GM23338 (cell line): ENCODE measurements around the gene CACNA2D2. TPM values are rescaled to one million over a fixed set of nuclear protein-coding genes. Genes with fewer than 3 reads are reported as not detected.

Experiments
- CREB1 ChIP-seq: fragments of 250-450 bp; sonication (Bioruptor Pico); IDR thresholded peaks from 2 replicates; pipeline ENCODE4 v1.5.0; 2020; ENCODE audit warnings: low read depth, mild to moderate bottlenecking, moderate library complexity
- EZH2phosphoT487 ChIP-seq: fragments of 200-600 bp; sonication (generic); IDR thresholded peaks from one replicate; pipeline ENCODE4 v1.8.1; 2018; ENCODE audit warnings: antibody characterized with exemption; ENCODE audit not compliant: unreplicated experiment
- NANOG ChIP-seq: IDR thresholded peaks from 2 replicates; pipeline ENCODE4 v1.6.1; 2016; ENCODE audit warnings: antibody characterized with exemption, borderline replicate concordance
- POLR2AphosphoS5 ChIP-seq: IDR thresholded peaks from 2 replicates; pipeline ENCODE4 v1.6.1; 2016; ENCODE audit warnings: antibody characterized with exemption, low read depth
- STAT1 ChIP-seq: IDR thresholded peaks from one replicate; pipeline ENCODE4 v1.6.1; 2016; ENCODE audit warnings: antibody characterized with exemption; ENCODE audit not compliant: unreplicated experiment
- ZNF114 ChIP-seq: fragments of 250-450 bp; sonication (Bioruptor Pico); IDR thresholded peaks from 2 replicates; pipeline ENCODE4 v1.5.0; 2020; ENCODE audit warnings: mild to moderate bottlenecking, moderate library complexity
- ZNF331 ChIP-seq: fragments of 250-450 bp; sonication (Bioruptor Pico); IDR thresholded peaks from 2 replicates; pipeline ENCODE4 v1.5.0; 2020; ENCODE audit warnings: low read depth, mild to moderate bottlenecking, moderate library complexity
- polyA plus RNA-seq: library from polyadenylated mRNA; unstranded; fragments of >200 nt; fragmentation: Nextera tagmentation; extraction: Ambion mirVana; gene quantifications from 2 replicates; pipeline ENCODE4 v1.2.1, GENCODE V29; 2016
- total RNA-seq: library from RNA; depleted of rRNA; stranded (reverse); fragments of >200 nt; shearing (Covaris generic); gene quantifications from 2 replicates; pipeline ENCODE4 v1.2.3, GENCODE V29; 2014
- TF ChIP-seq, protein P1 (sequence below): fragments of 250-450 bp; sonication (Bioruptor Pico); IDR thresholded peaks from 2 replicates; pipeline ENCODE4 v1.5.0; 2020; ENCODE audit warnings: mild to moderate bottlenecking, moderate library complexity
- TF ChIP-seq, protein P2 (sequence below), 2 experiments: fragments of 200-600 bp in 1 of 2; sonication (generic) in 1 of 2; conservative IDR thresholded peaks; 2 replicates each; pipeline versions ENCODE4 v1.5.1 to v1.6.1; 2016 to 2017; ENCODE audit warnings: antibody characterized with exemption in 2 of 2, low read depth in 2 of 2, mild to moderate bottlenecking in 2 of 2, moderate library complexity in 1 of 2

Gene CACNA2D2
- total and polyA plus RNA-seq, 2 experiments from 2014 or later: 4.7 to 11.4 TPM

DNA sequence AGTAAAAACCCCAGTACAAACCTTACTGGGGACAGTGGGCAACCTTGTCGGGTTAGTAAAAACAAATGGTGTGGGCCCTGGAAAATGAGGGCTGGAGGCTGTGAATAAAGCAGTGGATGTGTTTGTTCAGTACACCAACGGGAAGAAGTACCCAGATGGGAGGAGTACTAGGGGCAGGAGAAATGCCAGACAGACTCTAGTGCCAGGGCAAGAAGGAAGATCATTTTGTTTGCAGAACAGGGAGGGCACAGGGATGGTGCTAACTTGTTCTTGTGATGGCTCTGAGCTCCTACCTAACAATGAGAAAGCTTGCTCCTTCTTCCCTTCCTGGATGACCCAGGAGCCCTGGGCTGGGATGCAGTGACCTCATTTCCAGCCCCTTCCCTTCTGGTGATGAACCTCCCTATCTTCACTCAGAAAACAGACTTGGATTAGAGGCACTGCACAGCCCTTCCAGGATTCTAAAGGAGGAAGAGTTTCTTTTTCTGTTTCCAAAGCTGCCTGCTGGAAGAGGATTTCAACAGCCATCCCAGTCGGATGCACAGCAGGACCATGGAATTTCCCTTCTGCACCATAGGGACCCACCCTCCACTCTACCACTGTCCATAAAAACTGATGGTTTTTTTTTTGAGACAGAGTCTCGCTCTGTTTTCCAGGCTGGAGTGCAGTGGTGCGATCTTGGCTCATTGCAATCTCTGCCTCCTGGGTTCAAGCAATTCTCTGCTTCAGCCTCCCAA, 168.9 kb downstream of the CACNA2D2 start (continued):
- TF ChIP-seq, protein P1, sequence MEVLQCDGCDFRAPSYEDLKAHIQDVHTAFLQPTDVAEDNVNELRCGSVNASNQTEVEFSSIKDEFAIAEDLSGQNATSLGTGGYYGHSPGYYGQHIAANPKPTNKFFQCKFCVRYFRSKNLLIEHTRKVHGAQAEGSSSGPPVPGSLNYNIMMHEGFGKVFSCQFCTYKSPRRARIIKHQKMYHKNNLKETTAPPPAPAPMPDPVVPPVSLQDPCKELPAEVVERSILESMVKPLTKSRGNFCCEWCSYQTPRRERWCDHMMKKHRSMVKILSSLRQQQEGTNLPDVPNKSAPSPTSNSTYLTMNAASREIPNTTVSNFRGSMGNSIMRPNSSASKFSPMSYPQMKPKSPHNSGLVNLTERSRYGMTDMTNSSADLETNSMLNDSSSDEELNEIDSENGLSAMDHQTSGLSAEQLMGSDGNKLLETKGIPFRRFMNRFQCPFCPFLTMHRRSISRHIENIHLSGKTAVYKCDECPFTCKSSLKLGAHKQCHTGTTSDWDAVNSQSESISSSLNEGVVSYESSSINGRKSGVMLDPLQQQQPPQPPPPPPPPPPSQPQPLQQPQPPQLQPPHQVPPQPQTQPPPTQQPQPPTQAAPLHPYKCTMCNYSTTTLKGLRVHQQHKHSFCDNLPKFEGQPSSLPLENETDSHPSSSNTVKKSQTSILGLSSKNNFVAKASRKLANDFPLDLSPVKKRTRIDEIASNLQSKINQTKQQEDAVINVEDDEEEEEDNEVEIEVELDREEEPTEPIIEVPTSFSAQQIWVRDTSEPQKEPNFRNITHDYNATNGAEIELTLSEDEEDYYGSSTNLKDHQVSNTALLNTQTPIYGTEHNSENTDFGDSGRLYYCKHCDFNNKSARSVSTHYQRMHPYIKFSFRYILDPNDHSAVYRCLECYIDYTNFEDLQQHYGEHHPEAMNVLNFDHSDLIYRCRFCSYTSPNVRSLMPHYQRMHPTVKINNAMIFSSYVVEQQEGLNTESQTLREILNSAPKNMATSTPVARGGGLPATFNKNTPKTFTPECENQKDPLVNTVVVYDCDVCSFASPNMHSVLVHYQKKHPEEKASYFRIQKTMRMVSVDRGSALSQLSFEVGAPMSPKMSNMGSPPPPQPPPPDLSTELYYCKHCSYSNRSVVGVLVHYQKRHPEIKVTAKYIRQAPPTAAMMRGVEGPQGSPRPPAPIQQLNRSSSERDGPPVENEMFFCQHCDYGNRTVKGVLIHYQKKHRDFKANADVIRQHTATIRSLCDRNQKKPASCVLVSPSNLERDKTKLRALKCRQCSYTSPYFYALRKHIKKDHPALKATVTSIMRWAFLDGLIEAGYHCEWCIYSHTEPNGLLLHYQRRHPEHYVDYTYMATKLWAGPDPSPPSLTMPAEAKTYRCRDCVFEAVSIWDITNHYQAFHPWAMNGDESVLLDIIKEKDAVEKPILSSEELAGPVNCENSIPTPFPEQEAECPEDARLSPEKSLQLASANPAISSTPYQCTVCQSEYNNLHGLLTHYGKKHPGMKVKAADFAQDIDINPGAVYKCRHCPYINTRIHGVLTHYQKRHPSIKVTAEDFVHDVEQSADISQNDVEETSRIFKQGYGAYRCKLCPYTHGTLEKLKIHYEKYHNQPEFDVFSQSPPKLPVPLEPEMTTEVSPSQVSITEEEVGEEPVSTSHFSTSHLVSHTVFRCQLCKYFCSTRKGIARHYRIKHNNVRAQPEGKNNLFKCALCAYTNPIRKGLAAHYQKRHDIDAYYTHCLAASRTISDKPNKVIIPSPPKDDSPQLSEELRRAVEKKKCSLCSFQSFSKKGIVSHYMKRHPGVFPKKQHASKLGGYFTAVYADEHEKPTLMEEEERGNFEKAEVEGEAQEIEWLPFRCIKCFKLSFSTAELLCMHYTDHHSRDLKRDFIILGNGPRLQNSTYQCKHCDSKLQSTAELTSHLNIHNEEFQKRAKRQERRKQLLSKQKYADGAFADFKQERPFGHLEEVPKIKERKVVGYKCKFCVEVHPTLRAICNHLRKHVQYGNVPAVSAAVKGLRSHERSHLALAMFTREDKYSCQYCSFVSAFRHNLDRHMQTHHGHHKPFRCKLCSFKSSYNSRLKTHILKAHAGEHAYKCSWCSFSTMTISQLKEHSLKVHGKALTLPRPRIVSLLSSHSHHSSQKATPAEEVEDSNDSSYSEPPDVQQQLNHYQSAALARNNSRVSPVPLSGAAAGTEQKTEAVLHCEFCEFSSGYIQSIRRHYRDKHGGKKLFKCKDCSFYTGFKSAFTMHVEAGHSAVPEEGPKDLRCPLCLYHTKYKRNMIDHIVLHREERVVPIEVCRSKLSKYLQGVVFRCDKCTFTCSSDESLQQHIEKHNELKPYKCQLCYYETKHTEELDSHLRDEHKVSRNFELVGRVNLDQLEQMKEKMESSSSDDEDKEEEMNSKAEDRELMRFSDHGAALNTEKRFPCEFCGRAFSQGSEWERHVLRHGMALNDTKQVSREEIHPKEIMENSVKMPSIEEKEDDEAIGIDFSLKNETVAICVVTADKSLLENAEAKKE (CRISPR knock-in tag): no peak
- no peak for TF ChIP-seq STAT1
- TF ChIP-seq EZH2phosphoT487: no peak
- TF ChIP-seq, protein P2, sequence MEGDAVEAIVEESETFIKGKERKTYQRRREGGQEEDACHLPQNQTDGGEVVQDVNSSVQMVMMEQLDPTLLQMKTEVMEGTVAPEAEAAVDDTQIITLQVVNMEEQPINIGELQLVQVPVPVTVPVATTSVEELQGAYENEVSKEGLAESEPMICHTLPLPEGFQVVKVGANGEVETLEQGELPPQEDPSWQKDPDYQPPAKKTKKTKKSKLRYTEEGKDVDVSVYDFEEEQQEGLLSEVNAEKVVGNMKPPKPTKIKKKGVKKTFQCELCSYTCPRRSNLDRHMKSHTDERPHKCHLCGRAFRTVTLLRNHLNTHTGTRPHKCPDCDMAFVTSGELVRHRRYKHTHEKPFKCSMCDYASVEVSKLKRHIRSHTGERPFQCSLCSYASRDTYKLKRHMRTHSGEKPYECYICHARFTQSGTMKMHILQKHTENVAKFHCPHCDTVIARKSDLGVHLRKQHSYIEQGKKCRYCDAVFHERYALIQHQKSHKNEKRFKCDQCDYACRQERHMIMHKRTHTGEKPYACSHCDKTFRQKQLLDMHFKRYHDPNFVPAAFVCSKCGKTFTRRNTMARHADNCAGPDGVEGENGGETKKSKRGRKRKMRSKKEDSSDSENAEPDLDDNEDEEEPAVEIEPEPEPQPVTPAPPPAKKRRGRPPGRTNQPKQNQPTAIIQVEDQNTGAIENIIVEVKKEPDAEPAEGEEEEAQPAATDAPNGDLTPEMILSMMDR (conservative IDR thresholded peaks at IDR 0.05; ENCODE audit: low read depth in 2 of 2): no peak
- TF ChIP-seq ZNF331 (CRISPR knock-in tag): no peak
- no peak for TF ChIP-seq ZNF114
- TF ChIP-seq CREB1: no peak
- TF ChIP-seq NANOG: no peak
- no peak for TF ChIP-seq POLR2AphosphoS5
